Right hindlimb (tissue), 1 donor: ENCODE results near the gene SMIM24.
"Not testable (repeated sequence)": the region's sequence is repeated elsewhere in the genome, so short reads cannot be mapped to it uniquely, and the experiment has no call there.

Experiments used
- DNase-seq: peaks from one replicate; pipeline ENCODE4 v3.0.0-alpha.2; 2018

SMIM24 gene

DNA sequence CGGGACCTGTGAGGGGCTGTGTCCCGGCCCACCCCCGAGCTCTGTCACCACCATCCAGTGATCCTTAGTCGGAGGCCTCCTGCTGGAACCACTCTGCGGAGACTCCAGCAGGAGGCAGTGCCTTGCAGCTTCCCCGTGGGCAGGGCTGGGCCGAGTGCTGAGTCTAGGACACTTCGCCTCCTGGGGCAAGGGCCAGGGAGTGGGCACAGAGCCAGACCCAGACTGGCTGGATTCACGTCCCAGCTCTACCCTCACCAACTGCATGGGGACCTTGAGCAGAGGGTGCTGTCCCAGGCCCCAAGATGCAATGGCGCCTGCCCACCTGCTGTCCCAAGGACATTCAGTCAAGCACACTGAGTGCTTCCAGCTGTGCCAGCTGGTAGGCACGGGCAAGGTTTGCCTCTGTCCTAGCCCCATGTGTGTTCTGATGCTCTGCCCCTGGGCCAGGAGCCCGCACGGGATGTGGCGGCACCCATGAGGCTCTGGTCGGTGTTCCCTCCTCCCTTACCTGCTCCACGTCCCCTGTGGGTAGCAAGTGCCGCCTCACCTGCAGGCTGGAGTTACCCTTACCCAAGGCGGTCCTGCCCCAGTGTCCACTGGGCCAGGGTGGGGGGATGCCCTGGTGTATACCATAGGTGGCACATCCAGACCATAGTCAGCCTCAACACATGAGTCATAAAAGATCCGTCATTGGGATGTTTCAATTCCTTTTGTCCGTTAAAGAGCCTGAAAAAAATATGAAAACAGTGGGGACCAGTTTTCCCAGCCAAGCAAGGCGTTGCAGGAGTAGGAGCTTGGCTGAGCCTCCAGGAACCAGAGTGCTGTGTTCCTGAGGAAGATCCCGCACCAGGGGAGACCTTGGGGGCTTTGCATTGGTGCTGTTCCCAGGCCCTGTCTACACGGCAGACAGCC lies 33.2 kb upstream of the SMIM24 start:
- DNase-seq = no peak

DNA sequence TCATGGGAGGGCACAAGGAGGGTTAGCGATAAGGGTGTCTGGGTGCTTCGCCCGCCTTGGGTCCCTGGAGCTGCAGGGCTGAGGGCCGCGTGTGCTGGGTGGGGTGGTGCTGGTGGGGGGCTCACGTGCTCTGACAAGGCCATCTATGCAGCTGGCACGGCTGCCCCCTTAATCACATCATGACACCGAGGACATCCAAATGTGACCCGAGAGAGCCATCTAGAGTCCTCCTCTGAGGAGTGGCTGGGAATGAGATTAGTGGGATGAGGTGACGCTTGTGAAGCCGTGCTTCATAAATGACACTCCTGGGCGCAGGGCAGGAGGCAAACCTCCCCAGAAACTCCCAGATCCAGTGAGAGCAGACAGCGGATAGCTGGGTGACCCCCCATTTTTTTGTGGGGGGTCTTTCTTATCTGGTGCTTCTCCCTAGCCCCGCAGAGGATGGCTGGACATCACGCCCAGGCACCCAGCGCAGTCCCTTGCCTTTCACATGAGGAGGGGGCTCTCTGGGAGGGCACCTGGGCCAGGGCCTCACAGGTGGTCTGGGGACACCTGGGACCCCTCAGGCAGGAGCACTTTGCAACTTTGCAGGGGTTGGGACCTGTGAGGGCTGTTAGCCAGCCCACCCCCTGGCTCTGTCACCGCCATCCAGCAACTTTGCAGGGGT lies 32.4 kb upstream of the SMIM24 start:
- DNase-seq = no peak

DNA sequence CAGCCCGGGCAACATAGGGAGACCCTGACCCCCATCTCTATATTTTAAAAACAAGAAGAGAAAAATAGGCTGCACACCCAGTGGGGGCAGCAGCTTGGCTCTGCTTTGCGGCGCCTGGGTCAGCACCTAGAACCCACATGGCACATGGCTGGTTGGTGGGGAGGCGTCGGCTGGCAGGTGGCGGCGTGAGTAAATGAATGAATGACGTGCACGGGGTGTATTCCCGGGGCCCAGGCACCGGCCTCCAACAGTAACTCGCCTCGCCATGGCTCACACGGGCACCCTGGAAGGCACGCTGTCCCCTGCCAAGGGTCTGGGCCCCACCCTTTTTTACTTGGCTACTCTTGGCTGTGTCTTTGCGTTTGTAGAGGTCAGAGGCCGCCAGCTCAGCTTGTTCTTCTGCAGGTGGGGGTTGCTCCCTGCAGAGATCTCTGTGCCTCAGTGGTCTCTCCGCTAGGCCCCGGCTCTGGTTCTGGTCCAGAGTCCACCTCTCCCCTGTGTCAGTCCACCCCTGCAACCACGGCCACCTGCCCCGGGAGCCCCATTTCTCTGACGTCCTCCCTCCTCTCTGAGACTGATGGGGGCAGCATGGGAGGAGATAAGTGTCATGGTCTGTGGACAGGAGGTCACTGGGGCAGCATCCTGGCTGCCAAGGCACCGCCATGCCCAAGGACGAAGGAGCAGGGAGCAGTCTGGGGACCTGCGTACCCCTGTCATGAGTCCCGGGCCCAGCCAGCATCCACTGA lies 31.4 kb upstream of the SMIM24 start:
- no peak for DNase-seq

- DNase-seq = no peak
These were observed 30.4 kb upstream of the SMIM24 start for GRCh38 chr19:3510727-3511126.

DNA sequence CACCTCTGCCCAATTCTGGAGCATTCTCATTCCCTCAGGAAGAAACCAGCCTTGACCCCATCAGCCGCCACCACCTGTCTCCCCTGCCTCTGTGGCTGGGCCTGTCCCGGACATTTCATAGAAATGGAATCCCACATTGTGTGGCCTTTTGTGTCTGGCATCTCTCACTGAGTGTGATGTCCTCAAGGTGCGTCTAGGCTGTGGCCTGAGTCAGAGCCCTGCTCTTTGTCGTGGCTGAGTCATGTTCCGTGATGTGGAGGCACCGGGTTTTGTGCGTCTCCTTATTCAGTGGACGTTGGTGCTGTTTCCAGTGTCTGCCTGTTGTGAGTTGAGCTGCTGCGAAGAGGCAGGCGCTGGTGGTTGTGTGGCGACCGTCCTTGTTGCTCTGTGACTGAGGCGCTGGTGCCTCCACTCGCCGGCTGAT lies 29.3 kb upstream of the SMIM24 start:
- no peak for DNase-seq

DNA sequence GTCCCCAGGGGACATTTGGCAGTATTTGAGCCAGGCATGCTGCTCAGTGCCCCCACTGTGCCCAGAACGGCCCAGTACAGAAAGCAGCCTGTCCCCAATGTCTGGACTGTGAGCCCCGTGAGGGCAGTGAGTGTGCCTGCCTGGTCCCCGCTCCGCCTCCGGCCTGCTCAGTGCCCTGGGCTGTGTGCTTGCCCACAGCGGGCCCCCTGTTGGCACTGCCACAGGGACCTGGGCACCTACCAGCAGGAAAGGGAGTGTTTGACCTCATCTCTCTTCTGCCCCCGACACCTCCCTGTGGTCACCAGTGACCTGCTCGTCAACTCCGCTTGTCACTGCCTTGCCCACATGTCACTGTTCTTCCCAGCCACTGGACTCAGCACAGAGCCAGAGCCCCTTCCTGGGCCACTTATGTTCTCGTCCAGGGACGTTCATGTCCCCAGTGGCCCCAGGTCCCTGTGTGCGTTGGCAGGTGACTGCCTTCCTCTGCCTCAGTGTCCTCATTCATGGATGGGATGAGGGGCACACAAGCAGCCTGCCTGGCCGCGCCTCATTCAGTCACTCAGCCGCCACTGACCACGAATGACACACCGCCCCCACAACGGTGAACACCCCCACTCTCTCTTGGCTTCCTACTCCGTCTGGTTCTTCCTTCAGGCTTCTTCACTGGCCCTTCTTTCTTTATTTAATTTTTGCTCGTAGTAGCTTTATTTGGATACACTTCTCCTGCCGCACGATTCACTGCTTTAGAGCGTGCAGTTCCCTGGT lies 28.6 kb upstream of the SMIM24 start:
- no peak for DNase-seq

- DNase-seq = not testable (repeated sequence)
These were observed 27.9 kb upstream of the SMIM24 start for GRCh38 chr19:3508121-3508661.

DNA sequence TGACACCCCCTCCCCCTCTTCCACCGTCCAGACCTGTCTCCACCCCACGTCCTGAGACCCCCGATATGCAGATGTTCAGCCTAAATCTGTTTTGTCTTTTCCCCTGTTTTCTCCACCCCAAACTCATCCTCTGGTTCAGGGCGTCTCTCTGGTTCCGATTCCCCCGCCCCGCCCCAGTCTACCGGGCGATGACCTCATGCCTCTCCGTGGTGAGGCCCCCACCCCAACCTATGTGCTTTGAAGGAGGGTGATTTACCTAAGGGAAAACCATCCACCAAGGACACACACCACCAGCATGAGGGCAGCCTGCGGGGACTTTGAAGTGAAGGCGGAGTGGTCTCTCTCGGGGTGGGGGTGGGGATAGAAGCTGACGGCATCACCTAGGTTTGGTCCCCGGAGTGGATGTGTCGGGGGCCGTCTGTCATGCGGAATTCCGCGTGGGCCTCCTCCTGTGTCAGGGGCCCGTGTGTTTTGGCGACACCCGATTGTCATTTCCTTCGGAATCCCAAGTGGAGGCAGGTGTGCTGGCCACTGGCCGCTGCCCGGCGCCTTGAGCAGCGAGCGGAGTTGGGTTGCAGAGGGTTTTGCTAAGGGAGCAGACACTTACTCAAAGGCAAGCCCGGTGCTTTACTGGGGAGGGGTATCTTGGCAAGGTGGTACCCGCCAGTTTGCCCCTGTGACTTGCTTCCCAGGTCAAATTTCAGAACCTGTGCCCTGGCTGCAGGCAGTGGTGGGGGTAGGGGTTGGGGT lies 27.2 kb upstream of the SMIM24 start:
- peak; percentile 46 for DNase-seq

- DNase-seq = peak; percentile 57
These were observed 26.3 kb upstream of the SMIM24 start for GRCh38 chr19:3506384-3507340.

GRCh38 chr19:3505598-3506383 lies 25.5 kb upstream of the SMIM24 start, which contains the start of gene FZR1:
FZR1 (plus strand) TSS chr19:3506311; CDS start chr19:3522990, 16,679 bp downstream.
- DNase-seq = peak; percentile 100

GRCh38 chr19:3504735-3505134 lies 24.4 kb upstream of the SMIM24 start:
- DNase-seq = no peak

GRCh38 chr19:3503036-3503572 lies 22.8 kb upstream of the SMIM24 start:
- no peak for DNase-seq

- DNase-seq = no peak
These were observed 21.5 kb upstream of the SMIM24 start for GRCh38 chr19:3501780-3502179.

DNA sequence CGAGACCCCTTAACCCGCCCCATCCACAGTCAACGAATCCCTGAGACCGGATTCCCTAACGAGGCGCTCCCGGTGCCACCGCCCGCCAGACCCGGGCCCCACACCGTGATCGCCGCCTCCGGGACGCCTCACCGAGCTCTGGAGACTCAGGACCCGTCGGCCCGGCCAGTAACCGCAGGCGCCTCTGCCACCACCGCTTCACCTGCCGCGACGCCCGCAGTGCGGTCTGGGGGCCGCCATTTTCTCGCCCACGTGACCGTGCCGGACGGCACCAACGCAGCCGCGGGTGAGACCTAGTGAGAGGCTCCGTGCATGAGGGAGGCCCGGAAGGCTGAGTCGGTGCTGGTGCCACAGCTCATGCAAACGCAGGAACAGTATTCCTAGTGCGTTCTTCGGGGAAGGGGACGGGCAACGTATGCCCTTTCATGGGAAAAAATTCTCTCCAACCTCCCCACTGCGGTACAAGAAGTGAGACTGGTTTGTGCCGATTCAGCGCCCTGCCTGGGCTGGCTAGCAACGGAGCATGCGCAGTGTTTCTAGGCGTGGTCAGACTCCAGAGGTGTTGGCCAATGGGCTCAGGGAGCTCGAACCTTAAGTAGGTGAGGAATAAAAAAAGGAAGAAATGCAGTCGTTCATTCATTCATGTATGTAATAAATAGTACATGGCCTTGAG lies 20.2 kb upstream of the SMIM24 start, which contains the start of gene DOHH:
Gene DOHH (minus strand): TSS at position 246 of the 673 bp plus-strand sequence. CDS start 3,860 bp downstream, outside the sequence.
- DNase-seq = peak; percentile 98

DNA sequence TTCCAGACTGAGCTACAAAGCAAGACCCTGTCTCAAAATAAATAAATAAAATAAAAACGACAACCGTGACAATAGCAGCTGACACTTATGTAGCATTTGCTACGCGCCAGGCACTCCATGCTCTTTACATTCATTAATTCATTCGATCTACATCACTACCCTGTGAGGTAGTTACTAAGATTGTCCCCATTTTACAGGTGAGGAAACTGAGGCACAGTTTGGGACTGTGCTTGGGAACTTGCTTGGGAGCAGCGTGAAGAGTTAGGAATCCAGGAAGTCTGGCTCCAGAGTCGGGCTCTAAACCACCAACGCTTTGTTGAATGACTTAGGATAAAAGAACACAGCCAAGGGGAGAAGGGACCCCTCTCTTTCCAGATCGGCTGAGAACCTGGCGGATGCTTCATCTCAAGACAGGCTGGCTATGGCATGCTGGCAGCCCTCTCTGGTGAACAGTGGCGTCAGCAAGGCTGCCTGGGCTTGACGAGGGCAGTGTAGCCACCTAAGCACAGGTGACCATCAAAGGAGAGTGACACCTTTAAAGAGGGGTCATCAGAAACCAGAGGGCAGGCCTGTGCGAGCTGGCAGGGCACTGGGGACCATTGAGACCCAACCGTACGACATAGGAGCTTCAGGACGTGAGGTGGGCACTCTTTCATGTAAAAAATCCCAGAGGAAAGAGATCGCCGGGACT lies 19.6 kb upstream of the SMIM24 start:
- no peak for DNase-seq

DNA sequence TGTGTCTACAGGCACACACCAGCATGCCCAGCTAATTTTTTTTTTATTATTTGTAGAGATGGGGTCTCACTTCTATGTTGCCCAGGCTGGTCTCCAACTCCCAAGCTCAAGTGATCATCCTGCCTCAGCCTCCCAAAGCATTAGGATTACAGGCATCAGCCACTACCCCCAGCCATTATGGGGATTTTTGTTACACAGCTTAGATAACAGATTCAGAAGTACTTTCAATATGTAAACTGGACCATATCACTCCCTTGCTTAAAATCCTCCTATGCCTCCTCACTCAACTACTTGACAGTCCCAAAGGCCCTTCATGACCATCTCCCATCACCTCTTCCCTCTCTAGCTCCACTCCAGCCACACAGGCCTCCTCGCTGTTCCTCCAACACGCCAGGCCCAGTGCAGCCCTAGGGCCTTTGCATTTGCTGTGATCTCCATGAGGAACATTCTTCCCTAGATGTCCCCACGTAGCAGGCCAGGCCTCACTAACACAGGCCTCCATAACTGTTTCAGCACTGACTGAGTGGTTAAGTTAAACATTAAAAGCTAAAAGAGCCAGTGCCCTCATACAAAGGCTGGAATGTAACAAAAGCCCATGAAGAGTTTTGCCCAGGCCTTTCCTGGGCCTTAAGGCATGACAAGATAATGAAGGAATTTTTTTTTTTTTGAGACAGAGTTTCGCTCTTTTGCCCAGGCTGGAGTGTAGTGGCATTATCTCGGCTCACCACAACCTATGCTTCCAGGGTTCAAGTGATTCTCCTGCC lies 17.6 kb upstream of the SMIM24 start:
- no peak for DNase-seq
